ENCODE data around the gene FER1L5.

GRCh38 chr2:96664366-96664925 is 21.9 kb downstream of the FER1L5 start:
- TF ChIP-seq, protein P1, sequence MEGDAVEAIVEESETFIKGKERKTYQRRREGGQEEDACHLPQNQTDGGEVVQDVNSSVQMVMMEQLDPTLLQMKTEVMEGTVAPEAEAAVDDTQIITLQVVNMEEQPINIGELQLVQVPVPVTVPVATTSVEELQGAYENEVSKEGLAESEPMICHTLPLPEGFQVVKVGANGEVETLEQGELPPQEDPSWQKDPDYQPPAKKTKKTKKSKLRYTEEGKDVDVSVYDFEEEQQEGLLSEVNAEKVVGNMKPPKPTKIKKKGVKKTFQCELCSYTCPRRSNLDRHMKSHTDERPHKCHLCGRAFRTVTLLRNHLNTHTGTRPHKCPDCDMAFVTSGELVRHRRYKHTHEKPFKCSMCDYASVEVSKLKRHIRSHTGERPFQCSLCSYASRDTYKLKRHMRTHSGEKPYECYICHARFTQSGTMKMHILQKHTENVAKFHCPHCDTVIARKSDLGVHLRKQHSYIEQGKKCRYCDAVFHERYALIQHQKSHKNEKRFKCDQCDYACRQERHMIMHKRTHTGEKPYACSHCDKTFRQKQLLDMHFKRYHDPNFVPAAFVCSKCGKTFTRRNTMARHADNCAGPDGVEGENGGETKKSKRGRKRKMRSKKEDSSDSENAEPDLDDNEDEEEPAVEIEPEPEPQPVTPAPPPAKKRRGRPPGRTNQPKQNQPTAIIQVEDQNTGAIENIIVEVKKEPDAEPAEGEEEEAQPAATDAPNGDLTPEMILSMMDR (IDR thresholded peaks at IDR 0.05), result no peak
- no peak for TF ChIP-seq GABPA (IDR thresholded peaks at IDR 0.05; ENCODE audit: low read depth)
- TF ChIP-seq RAD21 (IDR thresholded peaks at IDR 0.05; ENCODE audit: low read length), result no peak
- TF ChIP-seq, protein P2, sequence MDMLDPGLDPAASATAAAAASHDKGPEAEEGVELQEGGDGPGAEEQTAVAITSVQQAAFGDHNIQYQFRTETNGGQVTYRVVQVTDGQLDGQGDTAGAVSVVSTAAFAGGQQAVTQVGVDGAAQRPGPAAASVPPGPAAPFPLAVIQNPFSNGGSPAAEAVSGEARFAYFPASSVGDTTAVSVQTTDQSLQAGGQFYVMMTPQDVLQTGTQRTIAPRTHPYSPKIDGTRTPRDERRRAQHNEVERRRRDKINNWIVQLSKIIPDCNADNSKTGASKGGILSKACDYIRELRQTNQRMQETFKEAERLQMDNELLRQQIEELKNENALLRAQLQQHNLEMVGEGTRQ (IDR thresholded peaks at IDR 0.05; ENCODE audit: borderline replicate concordance, low read depth, low read length), result no peak
- no peak for TF ChIP-seq YY1 (IDR thresholded peaks at IDR 0.05; ENCODE audit: low read depth)
- no peak for TF ChIP-seq MXI1 (IDR thresholded peaks at IDR 0.05; ENCODE audit: low read depth, low read length)
- no peak for TF ChIP-seq SIN3A (IDR thresholded peaks at IDR 0.05; ENCODE audit: borderline replicate concordance, low read depth, low read length)
- TF ChIP-seq, protein P3, sequence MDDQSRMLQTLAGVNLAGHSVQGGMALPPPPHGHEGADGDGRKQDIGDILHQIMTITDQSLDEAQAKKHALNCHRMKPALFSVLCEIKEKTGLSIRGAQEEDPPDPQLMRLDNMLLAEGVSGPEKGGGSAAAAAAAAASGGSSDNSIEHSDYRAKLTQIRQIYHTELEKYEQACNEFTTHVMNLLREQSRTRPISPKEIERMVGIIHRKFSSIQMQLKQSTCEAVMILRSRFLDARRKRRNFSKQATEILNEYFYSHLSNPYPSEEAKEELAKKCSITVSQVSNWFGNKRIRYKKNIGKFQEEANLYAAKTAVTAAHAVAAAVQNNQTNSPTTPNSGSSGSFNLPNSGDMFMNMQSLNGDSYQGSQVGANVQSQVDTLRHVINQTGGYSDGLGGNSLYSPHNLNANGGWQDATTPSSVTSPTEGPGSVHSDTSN (IDR thresholded peaks at IDR 0.05), result no peak
- no peak for TF ChIP-seq TCF12 (IDR thresholded peaks at IDR 0.05)
- TF ChIP-seq, protein P4, sequence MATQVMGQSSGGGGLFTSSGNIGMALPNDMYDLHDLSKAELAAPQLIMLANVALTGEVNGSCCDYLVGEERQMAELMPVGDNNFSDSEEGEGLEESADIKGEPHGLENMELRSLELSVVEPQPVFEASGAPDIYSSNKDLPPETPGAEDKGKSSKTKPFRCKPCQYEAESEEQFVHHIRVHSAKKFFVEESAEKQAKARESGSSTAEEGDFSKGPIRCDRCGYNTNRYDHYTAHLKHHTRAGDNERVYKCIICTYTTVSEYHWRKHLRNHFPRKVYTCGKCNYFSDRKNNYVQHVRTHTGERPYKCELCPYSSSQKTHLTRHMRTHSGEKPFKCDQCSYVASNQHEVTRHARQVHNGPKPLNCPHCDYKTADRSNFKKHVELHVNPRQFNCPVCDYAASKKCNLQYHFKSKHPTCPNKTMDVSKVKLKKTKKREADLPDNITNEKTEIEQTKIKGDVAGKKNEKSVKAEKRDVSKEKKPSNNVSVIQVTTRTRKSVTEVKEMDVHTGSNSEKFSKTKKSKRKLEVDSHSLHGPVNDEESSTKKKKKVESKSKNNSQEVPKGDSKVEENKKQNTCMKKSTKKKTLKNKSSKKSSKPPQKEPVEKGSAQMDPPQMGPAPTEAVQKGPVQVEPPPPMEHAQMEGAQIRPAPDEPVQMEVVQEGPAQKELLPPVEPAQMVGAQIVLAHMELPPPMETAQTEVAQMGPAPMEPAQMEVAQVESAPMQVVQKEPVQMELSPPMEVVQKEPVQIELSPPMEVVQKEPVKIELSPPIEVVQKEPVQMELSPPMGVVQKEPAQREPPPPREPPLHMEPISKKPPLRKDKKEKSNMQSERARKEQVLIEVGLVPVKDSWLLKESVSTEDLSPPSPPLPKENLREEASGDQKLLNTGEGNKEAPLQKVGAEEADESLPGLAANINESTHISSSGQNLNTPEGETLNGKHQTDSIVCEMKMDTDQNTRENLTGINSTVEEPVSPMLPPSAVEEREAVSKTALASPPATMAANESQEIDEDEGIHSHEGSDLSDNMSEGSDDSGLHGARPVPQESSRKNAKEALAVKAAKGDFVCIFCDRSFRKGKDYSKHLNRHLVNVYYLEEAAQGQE (IDR thresholded peaks at IDR 0.05; ENCODE audit: low read depth, low read length), result no peak
- no peak for TF ChIP-seq TAF1 (IDR thresholded peaks at IDR 0.05; ENCODE audit: borderline replicate concordance, low read depth, low read length)
- TF ChIP-seq MAX (IDR thresholded peaks at IDR 0.05; ENCODE audit: low read depth), result no peak
- TF ChIP-seq SMC3 (IDR thresholded peaks at IDR 0.05; ENCODE audit: low read depth, low read length), result no peak
- no peak for TF ChIP-seq JUND (IDR thresholded peaks at IDR 0.05)
